ENCODE data around the gene PHYH. TPM values are rescaled to one million over a fixed set of nuclear protein-coding genes. Genes with fewer than 3 reads are reported as not detected.
"Not testable (repeated sequence)": the region's sequence is repeated elsewhere in the genome, so short reads cannot be mapped to it uniquely, and the experiment has no call there.

Gene PHYH
- total RNA-seq, 2 donors from 2014 or later: 10.9 to 14.6 TPM

- Mint-ChIP-seq H3K36me3 (ENCODE audit: low read depth) (no peaks in the 10 kb centered on the region), H3K4me1 (no peaks in the 10 kb centered on the region), H3K27ac (no peak overlapping the region), H3K27me3 (peaks cover 8% of the 10 kb centered on the region), H3K4me3 (no peak overlapping the region)
- H3K9me3 ChIP-seq (ENCODE audit: control insufficient read depth, low read length, poor library complexity, severe bottlenecking): no peaks in the 10 kb centered on the region
- DNase-seq: no peak
- no peak for ATAC-seq
These were observed 52.6 kb downstream of the PHYH start for GRCh38 chr10:13247246-13247645.

GRCh38 chr10:13242260-13242659 is 57.6 kb downstream of the PHYH start:
- ATAC-seq; DNase-seq; H3K9me3 ChIP-seq (ENCODE audit: control insufficient read depth, low read length, poor library complexity, severe bottlenecking); H3K27me3 Mint-ChIP-seq; H3K4me1 Mint-ChIP-seq; H3K36me3 Mint-ChIP-seq (ENCODE audit: low read depth); H3K27ac Mint-ChIP-seq; H3K4me3 Mint-ChIP-seq: not testable (repeated sequence)

- Mint-ChIP-seq H3K27me3 (peaks cover 4% of the 10 kb centered on the region), H3K36me3 (ENCODE audit: low read depth) (no peaks in the 10 kb centered on the region), H3K4me1 (peaks cover 3% of the 10 kb centered on the region), H3K4me3 (no peak overlapping the region), H3K27ac (no peak overlapping the region)
- ATAC-seq: no peak
- DNase-seq: no peak
- H3K9me3 ChIP-seq (ENCODE audit: control insufficient read depth, low read length, poor library complexity, severe bottlenecking): no peaks in the 10 kb centered on the region
These were observed 58.3 kb downstream of the PHYH start for GRCh38 chr10:13241613-13242012.

- Mint-ChIP-seq H3K4me1 (peaks cover 3% of the 10 kb centered on the region), H3K36me3 (ENCODE audit: low read depth) (no peaks in the 10 kb centered on the region), H3K27ac (no peak overlapping the region), H3K27me3 (peaks cover 4% of the 10 kb centered on the region), H3K4me3 (no peak overlapping the region)
- ATAC-seq (no peak), DNase-seq (no peak)
- no peaks in the 10 kb centered on the region for H3K9me3 ChIP-seq (ENCODE audit: control insufficient read depth, low read length, poor library complexity, severe bottlenecking)
These were observed 59.9 kb downstream of the PHYH start for GRCh38 chr10:13239923-13240322.

- ATAC-seq (no peak), DNase-seq (no peak)
- H3K4me1 Mint-ChIP-seq: peaks cover 3% of the 10 kb centered on the region
- H3K4me3 Mint-ChIP-seq: no peak overlapping the region
- peaks cover 8% of the 10 kb centered on the region for H3K27me3 Mint-ChIP-seq
- no peaks in the 10 kb centered on the region for H3K36me3 Mint-ChIP-seq (ENCODE audit: low read depth)
- H3K9me3 ChIP-seq (ENCODE audit: control insufficient read depth, low read length, poor library complexity, severe bottlenecking): no peaks in the 10 kb centered on the region
- H3K27ac Mint-ChIP-seq: no peak overlapping the region
These were observed 61.4 kb downstream of the PHYH start for GRCh38 chr10:13238271-13239077.

- H3K36me3 Mint-ChIP-seq (ENCODE audit: low read depth): no peaks in the 10 kb centered on the region
- no peak overlapping the region for H3K4me3 Mint-ChIP-seq
- ATAC-seq: no peak
- H3K27ac Mint-ChIP-seq: no peak overlapping the region
- H3K4me1 Mint-ChIP-seq: peaks cover 3% of the 10 kb centered on the region
- DNase-seq: no peak
- H3K9me3 ChIP-seq (ENCODE audit: control insufficient read depth, low read length, poor library complexity, severe bottlenecking): no peaks in the 10 kb centered on the region
- H3K27me3 Mint-ChIP-seq: peaks cover 7% of the 10 kb centered on the region
These were observed 63.2 kb downstream of the PHYH start for GRCh38 chr10:13236638-13237037.

GRCh38 chr10:13234736-13235135 is 65.1 kb downstream of the PHYH start:
- not testable (repeated sequence) for H3K4me1 Mint-ChIP-seq; H3K36me3 Mint-ChIP-seq (ENCODE audit: low read depth); H3K27ac Mint-ChIP-seq

GRCh38 chr10:13234172-13234571 is 65.7 kb downstream of the PHYH start, which contains the start of gene UCMA:
Gene UCMA, minus strand, starts transcription at chr10:13234374. Its CDS starts 116 bp downstream, at chr10:13234258.
- Mint-ChIP-seq H3K27me3 (peaks cover 18% of the 10 kb centered on the region), H3K4me1 (peaks cover 3% of the 10 kb centered on the region), H3K27ac (no peak within 1 kb of the TSS), H3K36me3 (ENCODE audit: low read depth) (no peaks in the 10 kb centered on the region), H3K4me3 (no peak within 1 kb of the TSS)
- ATAC-seq: no peak
- H3K9me3 ChIP-seq (ENCODE audit: control insufficient read depth, low read length, poor library complexity, severe bottlenecking): no peaks in the 10 kb centered on the region
- DNase-seq: no peak

More at GRCh38 chr10:13234736-13235135, 65.1 kb downstream of the PHYH start:
- H3K27me3 Mint-ChIP-seq: peaks cover 14% of the 10 kb centered on the region
- ATAC-seq; DNase-seq; H3K4me3 Mint-ChIP-seq; H3K9me3 ChIP-seq (ENCODE audit: control insufficient read depth, low read length, poor library complexity, severe bottlenecking): not testable (repeated sequence)

GRCh38 chr10:13233358-13233757 is 66.5 kb downstream of the PHYH start:
- DNase-seq (no peak), ATAC-seq (no peak)
- peaks cover 18% of the 10 kb centered on the region for H3K27me3 Mint-ChIP-seq
- H3K4me3 Mint-ChIP-seq: no peak overlapping the region
- H3K9me3 ChIP-seq (ENCODE audit: control insufficient read depth, low read length, poor library complexity, severe bottlenecking): no peaks in the 10 kb centered on the region
- no peak overlapping the region for H3K27ac Mint-ChIP-seq
- peaks cover 2% of the 10 kb centered on the region for H3K4me1 Mint-ChIP-seq
- H3K36me3 Mint-ChIP-seq (ENCODE audit: low read depth): no peaks in the 10 kb centered on the region

GRCh38 chr10:13231808-13232207 is 68.1 kb downstream of the PHYH start:
- H3K27me3 Mint-ChIP-seq: peaks cover 18% of the 10 kb centered on the region

GRCh38 chr10:13231190-13231589 is 68.7 kb downstream of the PHYH start:
- Mint-ChIP-seq H3K27me3 (peaks cover 18% of the 10 kb centered on the region), H3K27ac (no peak overlapping the region)
- ATAC-seq: no peak

More at GRCh38 chr10:13231808-13232207, 68.1 kb downstream of the PHYH start:
- no peak overlapping the region for H3K4me3 Mint-ChIP-seq
- H3K9me3 ChIP-seq (ENCODE audit: control insufficient read depth, low read length, poor library complexity, severe bottlenecking): no peaks in the 10 kb centered on the region
- ATAC-seq (no peak), DNase-seq (no peak)
- no peak overlapping the region for H3K27ac Mint-ChIP-seq
- H3K4me1 Mint-ChIP-seq: no peaks in the 10 kb centered on the region
- H3K36me3 Mint-ChIP-seq (ENCODE audit: low read depth): no peaks in the 10 kb centered on the region

More at GRCh38 chr10:13231190-13231589, 68.7 kb downstream of the PHYH start:
- Mint-ChIP-seq H3K4me3 (no peak overlapping the region), H3K36me3 (ENCODE audit: low read depth) (no peaks in the 10 kb centered on the region), H3K4me1 (no peaks in the 10 kb centered on the region)
- H3K9me3 ChIP-seq (ENCODE audit: control insufficient read depth, low read length, poor library complexity, severe bottlenecking): no peaks in the 10 kb centered on the region
- no peak for DNase-seq

Data from T-helper 17 cell (primary cell).